Measurements from ENCODE around the gene PARP3.

PARP3 gene

GRCh38 chr3:51948016-51948580 lies 5.9 kb downstream of the PARP3 start:
- DNase-seq (ENCODE audit: low spot score), result no peak

- no peak for DNase-seq (ENCODE audit: low spot score)
These were observed 7.0 kb downstream of the PARP3 start for GRCh38 chr3:51949121-51949520.

GRCh38 chr3:51950899-51951298 lies 8.7 kb downstream of the PARP3 start:
- no peak for DNase-seq (ENCODE audit: low spot score)

- no peak for DNase-seq (ENCODE audit: low spot score)
These were observed 11.3 kb downstream of the PARP3 start for GRCh38 chr3:51953445-51953844.

- no peak for DNase-seq (ENCODE audit: low spot score)
These were observed 11.9 kb downstream of the PARP3 start for GRCh38 chr3:51954105-51954504.

- no peak for DNase-seq (ENCODE audit: low spot score)
These were observed 12.6 kb downstream of the PARP3 start for GRCh38 chr3:51954713-51955112.

GRCh38 chr3:51955175-51955892 lies 13.2 kb downstream of the PARP3 start, which contains the start of gene GPR62:
Gene GPR62, plus strand, starts transcription at chr3:51955381. Its CDS starts 272 bp downstream, at chr3:51955653.
- peak; percentile 54 for DNase-seq (ENCODE audit: low spot score)

GRCh38 chr3:51955893-51956770 lies 14.0 kb downstream of the PARP3 start:
- DNase-seq (ENCODE audit: low spot score), result peak; percentile 57

GRCh38 chr3:51957520-51958205 lies 15.5 kb downstream of the PARP3 start:
- no peak for DNase-seq (ENCODE audit: low spot score)

GRCh38 chr3:51958603-51959521 lies 16.7 kb downstream of the PARP3 start:
- no peak for DNase-seq (ENCODE audit: low spot score)

- DNase-seq (ENCODE audit: low spot score), result no peak
These were observed 17.5 kb downstream of the PARP3 start for GRCh38 chr3:51959651-51960050.

GRCh38 chr3:51960386-51960785 lies 18.2 kb downstream of the PARP3 start:
- DNase-seq (ENCODE audit: low spot score), result no peak

- DNase-seq (ENCODE audit: low spot score), result no peak
These were observed 18.8 kb downstream of the PARP3 start for GRCh38 chr3:51961011-51961410.

GRCh38 chr3:51961602-51962569 lies 19.7 kb downstream of the PARP3 start:
- DNase-seq (ENCODE audit: low spot score), result peak; percentile 90

GRCh38 chr3:51962854-51963530 lies 20.8 kb downstream of the PARP3 start:
- DNase-seq (ENCODE audit: low spot score), result no peak

GRCh38 chr3:51963951-51964451 lies 21.8 kb downstream of the PARP3 start:
- DNase-seq (ENCODE audit: low spot score), result peak; percentile 67

GRCh38 chr3:51964521-51964920 lies 22.4 kb downstream of the PARP3 start:
- DNase-seq (ENCODE audit: low spot score), result no peak

GRCh38 chr3:51966016-51966415 lies 23.9 kb downstream of the PARP3 start:
- no peak for DNase-seq (ENCODE audit: low spot score)

GRCh38 chr3:51966486-51966885 lies 24.3 kb downstream of the PARP3 start:
- peak; percentile 66 for DNase-seq (ENCODE audit: low spot score)

Data from D341Med (cell line).